ELF-1 (cell line): ENCODE measurements around the gene HHIPL1.

ENCODE experiments used
- DNase-seq: peaks from one replicate; pipeline ENCODE4 v3.0.0-alpha.2; 2016; ENCODE audit warnings: low read depth, low spot score

The HHIPL1 gene

GRCh38 chr14:99716091-99716849 is 71.3 kb downstream of the HHIPL1 start:
- DNase-seq = peak; percentile 39

GRCh38 chr14:99716850-99717681 is 72.1 kb downstream of the HHIPL1 start:
- DNase-seq = no peak

GRCh38 chr14:99717682-99718013 is 72.7 kb downstream of the HHIPL1 start:
- DNase-seq = no peak

- no peak for DNase-seq
These were observed 73.3 kb downstream of the HHIPL1 start for GRCh38 chr14:99718031-99718810.

- no peak for DNase-seq
These were observed 73.9 kb downstream of the HHIPL1 start for GRCh38 chr14:99718811-99719192.

- no peak for DNase-seq
These were observed 76.2 kb downstream of the HHIPL1 start for GRCh38 chr14:99720941-99721791.

- DNase-seq = no peak
These were observed 77.0 kb downstream of the HHIPL1 start for GRCh38 chr14:99721792-99722516.

GRCh38 chr14:99722741-99723140 is 77.8 kb downstream of the HHIPL1 start:
- DNase-seq = no peak

- no peak for DNase-seq
These were observed 79.4 kb downstream of the HHIPL1 start for GRCh38 chr14:99724196-99724891.

- no peak for DNase-seq
These were observed 80.2 kb downstream of the HHIPL1 start for GRCh38 chr14:99724939-99725773.

- DNase-seq = peak; percentile 69
These were observed 81.0 kb downstream of the HHIPL1 start for GRCh38 chr14:99725774-99726537.

GRCh38 chr14:99726538-99727095 is 81.7 kb downstream of the HHIPL1 start:
- no peak for DNase-seq

GRCh38 chr14:99727096-99727870 is 82.4 kb downstream of the HHIPL1 start:
- DNase-seq = no peak

GRCh38 chr14:99728231-99728920 is 83.4 kb downstream of the HHIPL1 start:
- no peak for DNase-seq

GRCh38 chr14:99728981-99729451 is 84.1 kb downstream of the HHIPL1 start:
- peak; percentile 1 for DNase-seq
